Measurements from ENCODE around the gene ABCA2.
"Not testable (repeated sequence)": the region's sequence is repeated elsewhere in the genome, so short reads cannot be mapped to it uniquely, and the experiment has no call there.

The ABCA2 gene

DNA sequence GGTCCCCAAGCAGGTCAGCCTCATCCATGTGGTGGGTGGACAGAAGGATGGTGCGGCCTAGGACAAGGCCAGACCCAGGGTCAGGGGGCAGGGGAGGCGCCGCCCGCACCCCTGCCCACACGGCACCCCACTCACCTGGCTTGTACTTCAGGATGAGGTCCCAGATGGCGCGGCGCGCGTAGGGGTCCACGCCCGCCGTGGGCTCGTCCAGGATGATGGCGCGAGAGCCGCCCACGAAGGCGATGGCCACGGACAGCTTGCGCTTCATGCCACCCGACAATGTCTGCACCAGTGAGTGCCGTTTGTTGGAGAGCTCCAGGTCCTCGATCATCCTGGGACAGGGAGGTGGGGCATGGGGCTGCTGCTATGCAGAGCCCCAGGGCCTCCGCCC is 12.5 kb downstream of the ABCA2 start:
- DNase-seq = no peak

GRCh38 chr9:137014776-137015539 is 13.1 kb downstream of the ABCA2 start:
- DNase-seq = no peak

GRCh38 chr9:137014166-137014565 is 13.9 kb downstream of the ABCA2 start:
- no peak for DNase-seq

DNA sequence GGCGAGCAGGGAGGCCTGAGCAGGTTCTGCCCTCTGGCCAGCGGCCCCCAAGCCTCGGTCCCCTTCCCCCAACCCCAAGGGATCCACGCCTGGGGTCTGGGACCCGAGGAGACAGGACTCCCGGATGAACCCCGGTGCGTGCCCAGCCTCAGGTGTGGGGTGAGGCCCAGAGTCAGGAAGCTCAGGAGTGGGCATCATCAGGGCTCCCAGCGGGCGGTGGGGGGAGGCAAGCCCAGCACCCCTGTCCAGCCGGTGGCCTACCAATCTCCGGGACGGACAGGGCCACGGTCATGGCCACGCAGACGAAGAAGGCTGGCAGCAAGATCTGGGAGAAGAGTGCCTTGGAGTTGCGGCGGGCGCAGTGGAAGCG is 14.5 kb downstream of the ABCA2 start:
- DNase-seq = no peak

DNA sequence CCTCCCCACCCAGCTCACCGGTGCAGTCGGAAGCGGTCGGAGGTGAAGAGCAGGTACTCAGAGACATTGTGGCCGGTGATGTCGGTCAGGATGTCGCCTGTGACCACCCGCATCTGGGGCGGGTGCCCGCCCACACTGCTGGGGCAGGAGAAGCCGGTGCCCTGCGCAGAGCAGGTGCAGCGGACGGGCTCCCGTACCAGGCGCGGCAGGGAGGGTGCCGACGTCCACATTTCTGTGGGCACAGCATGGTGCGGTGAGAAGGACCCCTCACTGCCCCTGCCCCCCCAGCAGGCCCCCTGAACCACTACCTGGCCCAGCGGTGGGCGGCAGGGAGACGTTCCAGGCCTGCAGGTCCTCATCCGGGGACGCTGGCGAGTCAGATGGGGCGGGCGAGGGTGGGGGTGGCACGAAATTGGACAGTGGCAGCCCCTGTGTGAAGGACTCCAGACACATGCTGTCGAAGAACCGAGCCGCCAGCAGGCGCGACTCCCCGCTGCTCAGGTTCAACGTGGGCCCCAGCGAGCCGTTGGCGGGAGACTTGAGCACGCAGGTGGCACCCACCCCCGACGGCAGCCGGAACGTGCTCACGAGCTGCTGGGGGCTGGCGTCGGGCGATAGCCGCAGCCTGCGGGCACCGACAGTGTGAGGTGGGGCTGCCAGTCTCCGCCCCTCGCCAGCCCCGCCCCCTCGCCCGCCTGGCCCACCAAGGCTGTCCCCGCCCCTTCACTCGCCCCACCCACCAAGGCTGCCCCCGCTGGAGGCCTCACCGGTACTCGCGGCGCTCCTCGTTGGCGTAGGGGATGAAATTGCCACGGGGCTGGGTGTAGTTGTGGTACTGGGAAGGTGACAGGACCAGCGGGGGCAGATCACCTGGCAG is 15.1 kb downstream of the ABCA2 start:
- DNase-seq = no peak

DNA sequence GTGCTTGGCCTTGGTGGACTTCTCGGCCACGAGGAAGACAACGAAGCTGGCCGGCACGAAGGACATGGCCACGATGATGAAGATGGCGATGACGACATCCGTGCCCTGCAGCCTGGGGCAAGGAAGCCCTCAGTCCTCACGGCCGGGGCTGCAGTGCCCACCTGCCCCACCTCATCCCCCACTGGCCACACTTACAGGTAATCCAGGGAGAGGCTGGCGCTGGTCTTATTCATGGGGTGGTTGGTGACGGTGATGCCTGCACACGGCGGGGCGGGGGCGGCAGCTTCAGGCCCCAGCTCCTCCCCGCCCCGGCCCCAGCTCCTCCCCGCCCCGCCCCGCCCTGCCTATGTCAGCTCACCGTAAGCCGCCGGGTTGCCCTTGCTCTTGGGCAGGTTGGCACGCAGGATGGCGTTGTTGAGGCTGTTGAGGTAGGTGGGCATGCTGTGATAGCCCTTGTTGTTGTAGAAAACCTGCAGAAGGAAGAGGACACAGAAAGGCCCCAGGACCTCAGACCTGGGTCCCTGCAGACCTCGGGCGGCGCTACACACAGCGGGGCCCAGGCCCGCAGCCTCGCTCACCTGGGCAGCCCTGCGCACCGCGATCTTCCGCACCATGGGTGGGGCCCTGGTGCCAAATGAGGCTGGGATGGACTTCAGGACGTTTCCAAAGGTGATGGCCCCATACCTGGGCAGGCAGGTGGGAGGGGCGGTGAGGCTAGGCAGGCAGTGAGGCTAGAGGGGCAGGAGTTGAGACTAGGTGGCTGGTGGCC is 15.9 kb downstream of the ABCA2 start:
- DNase-seq = no peak

DNA sequence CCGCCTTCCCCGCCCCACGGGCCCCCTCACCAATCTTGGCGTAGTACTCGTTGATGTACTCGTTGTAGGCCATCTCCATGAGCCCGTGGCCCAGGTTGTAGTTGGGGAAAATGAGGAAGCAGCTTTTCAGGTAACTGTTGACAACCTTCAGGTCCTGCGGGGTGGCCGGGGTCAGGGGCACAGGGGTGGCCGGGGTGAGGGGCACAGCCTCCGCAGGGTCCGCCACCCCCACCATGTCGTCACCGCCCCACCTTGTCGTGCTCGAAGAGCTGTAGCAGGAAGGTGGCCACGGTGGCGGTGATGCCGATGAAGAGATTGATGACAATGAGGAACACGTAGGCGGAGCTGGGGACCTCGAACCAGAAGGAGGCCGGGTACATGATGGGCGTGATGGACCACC is 16.9 kb downstream of the ABCA2 start:
- DNase-seq = no peak

DNA sequence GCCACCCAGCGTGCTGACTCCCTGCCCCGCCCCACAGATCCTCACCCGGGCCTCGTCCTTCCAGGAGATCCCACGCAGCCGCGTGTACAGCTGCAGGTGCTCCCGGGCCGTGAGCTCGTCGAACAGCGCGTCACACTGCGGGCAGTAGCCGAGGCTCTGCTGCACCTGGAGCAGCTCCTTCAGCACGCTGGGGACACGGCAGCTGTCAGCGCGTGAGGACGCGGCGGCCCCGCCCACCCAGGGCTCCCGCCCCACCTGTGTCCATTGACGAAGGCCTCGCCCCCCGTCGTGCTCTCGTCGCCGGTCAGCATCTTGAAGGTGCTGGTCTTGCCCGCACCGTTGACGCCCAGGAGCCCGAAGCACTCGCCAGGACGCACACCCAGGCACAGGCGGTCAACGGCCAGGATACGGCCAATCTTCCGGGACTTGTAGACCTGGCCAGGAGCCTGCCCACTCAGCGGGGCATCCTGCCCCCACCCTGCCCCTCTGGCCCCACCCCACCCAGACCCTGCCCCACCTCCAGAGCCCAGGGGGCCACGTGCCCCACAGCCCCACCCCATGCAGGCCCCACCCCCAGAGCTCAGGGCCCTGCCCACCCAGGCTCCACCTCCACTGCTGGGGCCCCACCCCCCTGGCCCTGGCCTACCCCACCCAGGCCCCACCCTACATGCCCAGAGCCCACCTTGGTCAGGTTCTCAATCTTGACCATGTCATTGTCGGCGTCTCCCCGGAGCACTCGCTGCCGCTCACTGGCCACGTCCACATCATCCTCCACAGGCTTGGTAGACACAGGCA is 17.9 kb downstream of the ABCA2 start:
- DNase-seq = peak; percentile 40 to 88 (median 76)

DNA sequence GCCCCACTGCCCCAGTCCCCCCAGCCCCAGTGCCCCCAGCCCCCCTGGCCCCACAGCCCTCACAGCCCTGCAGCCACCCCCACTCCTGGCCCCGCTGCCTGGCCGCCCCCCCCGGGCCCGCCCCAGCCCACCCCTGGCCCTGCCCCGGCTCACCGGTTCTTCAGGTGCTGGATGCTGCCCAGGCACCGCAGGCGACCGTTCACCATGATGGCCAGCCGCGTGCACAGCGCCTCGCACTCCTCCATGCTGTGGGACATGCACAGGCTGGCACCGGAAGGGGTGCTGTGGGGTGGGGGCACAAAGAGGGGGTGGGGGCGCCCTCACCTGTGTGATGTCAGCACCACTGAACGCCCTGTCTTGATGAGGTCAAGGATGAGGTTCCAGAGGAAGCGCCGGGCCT is 18.8 kb downstream of the ABCA2 start:
- no peak for DNase-seq

GRCh38 chr9:137008312-137008711 is 19.7 kb downstream of the ABCA2 start:
- no peak for DNase-seq

GRCh38 chr9:137007816-137008270 is 20.2 kb downstream of the ABCA2 start:
- no peak for DNase-seq

- peak in 2 of 3 experiments; percentile 37 to 45 for DNase-seq
These were observed 20.8 kb downstream of the ABCA2 start for GRCh38 chr9:137007108-137007815.

DNA sequence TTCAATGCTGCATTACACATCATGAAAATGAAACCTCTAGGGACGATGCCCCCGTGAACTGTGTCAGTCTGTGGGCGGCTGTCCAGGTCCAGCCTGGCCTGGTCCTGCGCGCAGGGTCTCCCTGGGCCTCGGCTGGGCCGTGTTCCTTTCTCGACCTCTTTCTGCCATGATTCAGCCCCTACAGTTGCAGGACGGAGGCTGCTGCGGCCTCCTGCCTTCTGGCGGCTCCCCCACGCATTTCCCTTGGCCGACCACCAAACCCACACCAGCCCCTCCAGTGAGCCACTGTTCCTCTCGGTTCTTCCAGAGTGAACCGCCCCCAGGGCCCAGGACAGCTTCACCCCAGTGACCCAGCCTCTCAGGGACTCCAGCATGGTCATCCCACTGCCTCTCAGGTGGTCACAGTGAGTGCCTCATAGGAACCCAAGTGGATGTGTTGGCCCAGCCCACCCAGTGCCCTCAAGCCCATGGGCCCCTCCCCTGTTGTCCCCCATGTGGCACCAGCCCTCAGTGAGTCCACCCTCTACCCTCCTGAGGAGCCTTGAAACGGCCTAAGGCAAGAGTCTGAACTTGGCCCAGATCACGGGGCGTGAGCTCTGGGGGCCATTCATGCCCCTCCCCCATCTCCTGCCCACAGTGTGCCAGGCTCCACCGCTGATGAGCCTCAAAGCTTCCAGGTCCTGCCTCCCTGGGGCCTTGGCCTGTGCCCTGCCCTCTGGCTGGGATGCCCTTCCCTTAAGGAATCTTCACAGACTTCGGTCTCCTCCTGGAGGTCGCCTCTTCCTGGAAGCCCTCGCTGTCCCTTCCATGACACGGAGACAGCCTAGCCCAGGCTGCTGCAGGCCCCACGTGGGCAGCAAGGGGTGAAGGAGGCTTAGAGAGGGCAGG is 21.7 kb downstream of the ABCA2 start:
- DNase-seq = no peak

- not testable (repeated sequence) for DNase-seq
These were observed 23.8 kb downstream of the ABCA2 start for GRCh38 chr9:137004285-137004684.

- DNase-seq = no peak
These were observed 25.4 kb downstream of the ABCA2 start for GRCh38 chr9:137002646-137003041.

GRCh38 chr9:137001857-137002645 is 26.0 kb downstream of the ABCA2 start:
- no peak for DNase-seq

DNA sequence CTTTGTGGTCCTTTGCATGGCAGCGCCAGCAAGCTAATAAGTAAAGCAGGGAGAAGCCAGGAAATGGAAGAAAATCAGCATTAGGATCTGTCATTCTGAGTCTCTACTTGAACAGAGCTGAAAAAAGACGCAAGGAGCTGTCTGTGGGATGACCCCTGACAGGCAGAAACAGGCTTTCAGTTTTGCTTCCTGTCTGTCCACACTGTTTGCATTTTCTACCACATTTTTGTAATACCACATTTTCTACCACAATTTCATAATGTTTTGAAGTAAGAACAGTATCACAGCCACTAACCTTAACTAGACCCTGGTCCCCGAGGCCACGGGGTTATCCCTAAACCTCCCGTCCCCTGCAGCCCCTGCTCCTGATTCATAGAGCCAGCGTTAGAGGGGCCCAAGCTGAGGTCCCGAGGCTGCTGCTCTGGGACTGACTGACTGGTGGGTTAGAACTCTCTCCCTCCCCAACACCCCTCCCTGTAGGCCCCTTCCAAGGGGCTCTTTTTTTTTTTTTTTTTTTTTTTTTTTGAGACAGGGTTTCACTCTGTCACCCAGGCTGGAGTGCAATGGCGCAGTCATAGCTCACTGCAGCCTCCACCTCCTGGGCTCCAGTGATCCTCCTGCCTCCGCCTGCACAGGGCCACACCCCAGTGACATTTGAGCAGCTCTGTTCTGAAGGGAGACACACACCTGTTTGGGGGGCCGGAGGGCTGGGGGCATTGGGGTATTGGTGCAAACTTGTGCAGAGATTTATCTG is 27.7 kb downstream of the ABCA2 start:
- no peak for DNase-seq

- no peak for DNase-seq
These were observed 30.2 kb downstream of the ABCA2 start for GRCh38 chr9:136997830-136998234.

- no peak for DNase-seq
These were observed 30.7 kb downstream of the ABCA2 start for GRCh38 chr9:136997371-136997770.

Measured in NCI-H1417 (cell line).